Astrocyte of the spinal cord (primary cell): ENCODE measurements around the gene STK11IP.

Experiments used
- DNase-seq: peaks from one replicate; pipeline ENCODE4 v3.0.0; 2011; ENCODE audit warnings: low read depth, low spot score
- H3K4me3 ChIP-seq: 2 replicates; pipeline ENCODE4 v1.5.1; 2011; ENCODE audit warnings: low read depth, mild to moderate bottlenecking, low read length, moderate library complexity
- CTCF ChIP-seq: IDR thresholded peaks from 2 replicates; pipeline ENCODE4 v1.5.1; 2012; ENCODE audit warnings: low read depth, mild to moderate bottlenecking, low read length, inconsistent platforms
- in situ Hi-C: cut with HindIII; loops from 2 replicates; pipeline ENCODE4 v1.10.0; 2017; ENCODE audit warnings: low sequenced_read_pairs

The STK11IP gene

GRCh38 chr2:219611866-219612576 lies 14.4 kb downstream of the STK11IP start:
- no peak for TF ChIP-seq CTCF
- in situ Hi-C loops, result no loop called here
- H3K4me3 ChIP-seq, result no peak overlapping the region
- no peak for DNase-seq

GRCh38 chr2:219612577-219613286 lies 15.1 kb downstream of the STK11IP start:
- H3K4me3 ChIP-seq, result no peak overlapping the region
- no peak for DNase-seq
- in situ Hi-C loops, result no loop called here
- TF ChIP-seq CTCF, result no peak

GRCh38 chr2:219613461-219614070 lies 15.9 kb downstream of the STK11IP start:
- in situ Hi-C loops, result no loop called here
- no peak for TF ChIP-seq CTCF

GRCh38 chr2:219614076-219614860 lies 16.6 kb downstream of the STK11IP start:
- no peak for TF ChIP-seq CTCF
- in situ Hi-C loops, result no loop called here
- DNase-seq, result no peak
- H3K4me3 ChIP-seq, result no peak overlapping the region

More at GRCh38 chr2:219613461-219614070, 15.9 kb downstream of the STK11IP start:
- no peak for DNase-seq
- no peak overlapping the region for H3K4me3 ChIP-seq

GRCh38 chr2:219615036-219615435 lies 17.4 kb downstream of the STK11IP start:
- DNase-seq, result no peak
- H3K4me3 ChIP-seq, result no peak overlapping the region
- in situ Hi-C loops, result no loop called here
- no peak for TF ChIP-seq CTCF

- in situ Hi-C loops, result no loop called here
- no peak for DNase-seq
- TF ChIP-seq CTCF, result no peak
- H3K4me3 ChIP-seq, result no peak overlapping the region
Measured at GRCh38 chr2:219615894-219616293, 18.2 kb downstream of the STK11IP start.
